Right renal pelvis (tissue), 4 donors: ENCODE measurements around the gene KLHL14. TPM values are rescaled to one million over a fixed set of nuclear protein-coding genes. Genes with fewer than 3 reads are reported as not detected.
"Not testable (repeated sequence)": the region's sequence is repeated elsewhere in the genome, so short reads cannot be mapped to it uniquely, and the experiment has no call there.

Experiments
- DNase-seq, 4 donors: peaks; one replicate each; pipeline ENCODE4 v3.0.0-alpha.2; 2013; ENCODE audit warnings: low read depth in 4 of 4, low spot score in 3 of 4, missing footprints in 1 of 4
- polyA plus RNA-seq, 4 donors: library from polyadenylated mRNA; unstranded; fragments of 120-200 nt; gene quantifications; one replicate each; pipeline ENCODE4 v1.2.1, GENCODE V29; 2013; ENCODE audit not compliant: insufficient read length in 4 of 4

KLHL14 gene
- 10 to 100 TPM; 25.0 to 29.9 (median 28.1) TPM for polyA plus RNA-seq

- DNase-seq: peak in 3 of 4 donors; percentile 34 to 77 (median 74)
Observed at GRCh38 chr18:32772581-32773381, at the start of gene KLHL14. Gene KLHL14, minus strand, starts transcription at chr18:32773023. Its CDS starts 2,432 bp downstream, at chr18:32770591.

GRCh38 chr18:32822197-32822596 is 49.4 kb upstream of the KLHL14 start:
- DNase-seq: no peak

GRCh38 chr18:32815881-32816280 is 43.1 kb upstream of the KLHL14 start:
- no peak for DNase-seq

GRCh38 chr18:32812342-32812741 is 39.5 kb upstream of the KLHL14 start:
- no peak for DNase-seq

GRCh38 chr18:32810314-32810713 is 37.5 kb upstream of the KLHL14 start:
- DNase-seq: no peak

- DNase-seq: no peak
Observed at GRCh38 chr18:32805354-32805753, 32.5 kb upstream of the KLHL14 start.

GRCh38 chr18:32804134-32804888 is 31.5 kb upstream of the KLHL14 start:
- no peak for DNase-seq

GRCh38 chr18:32803568-32803967 is 30.7 kb upstream of the KLHL14 start:
- DNase-seq: peak in 3 of 4 donors; percentile 50 to 71 (median 62)

- DNase-seq: no peak
Observed at GRCh38 chr18:32802591-32803451, 30.0 kb upstream of the KLHL14 start.

- no peak for DNase-seq
Observed at GRCh38 chr18:32801228-32801627, 28.4 kb upstream of the KLHL14 start.

GRCh38 chr18:32798209-32798960 is 25.6 kb upstream of the KLHL14 start:
- DNase-seq: no peak

- not testable (repeated sequence) for DNase-seq
Observed at GRCh38 chr18:32794667-32795066, 21.8 kb upstream of the KLHL14 start.

- no peak for DNase-seq
Observed at GRCh38 chr18:32779010-32779409, 6.2 kb upstream of the KLHL14 start.

GRCh38 chr18:32777049-32777448 is 4.2 kb upstream of the KLHL14 start:
- DNase-seq: no peak

GRCh38 chr18:32776561-32776960 is 3.7 kb upstream of the KLHL14 start:
- DNase-seq: no peak

- no peak for DNase-seq
Observed at GRCh38 chr18:32775628-32776027, 2.8 kb upstream of the KLHL14 start.

GRCh38 chr18:32773382-32773712 is 524 bp upstream of the KLHL14 start:
- DNase-seq: no peak

- DNase-seq: peak in 3 of 4 donors; percentile 36 to 43 (median 41)
Observed at GRCh38 chr18:32771871-32772580, 797 bp downstream of the KLHL14 start.

GRCh38 chr18:32771169-32771751 is 1.6 kb downstream of the KLHL14 start:
- DNase-seq: peak in 1 of 4 donors; percentile 24
